Activated T-cell treated with anti-CD3 and anti-CD28 coated beads, Interleukin-2, amount 50 U/mL, for 4 hours (primary cell): ENCODE data around the gene COP1. TPM values are rescaled to one million over a fixed set of nuclear protein-coding genes. Genes with fewer than 3 reads are reported as not detected.
"Not testable (repeated sequence)": the region's sequence is repeated elsewhere in the genome, so short reads cannot be mapped to it uniquely, and the experiment has no call there.

Experiments used
- ATAC-seq, 2 donors: fragments of 200-7000 bp; cut with Tn5 transposase; one replicate each; pipeline ENCODE4 v1.10.0; 2021
- DNase-seq: peaks from one replicate; pipeline ENCODE4 v3.0.0-alpha.2; 2020
- H3K27me3 Mint-ChIP-seq: one replicate; pipeline ENCODE4 v1.8.0; 2021; ENCODE audit warnings: low read depth, mixed read lengths
- H3K36me3 Mint-ChIP-seq: one replicate; pipeline ENCODE4 v1.8.0; 2022; ENCODE audit warnings: mixed read lengths; ENCODE audit not compliant: insufficient read depth
- H3K4me1 Mint-ChIP-seq: one replicate; pipeline ENCODE4 v1.8.0; 2021; ENCODE audit warnings: low read depth, mixed read lengths
- H3K4me3 Mint-ChIP-seq: one replicate; pipeline ENCODE4 v1.8.0; 2021; ENCODE audit warnings: mild to moderate bottlenecking, moderate library complexity, mixed read lengths
- H3K9me3 Mint-ChIP-seq: one replicate; pipeline ENCODE4 v1.8.0; 2021; ENCODE audit warnings: mixed read lengths
- total RNA-seq, 3 donors: library from RNA; stranded (reverse); gene quantifications; one replicate each; pipeline ENCODE4 v1.2.1, GENCODE V29; 2021

Gene COP1
- total RNA-seq, 3 donors from 2014 or later = 36.2 to 41.2 (median 39.3) TPM

GRCh38 chr1:176058686-176059085 is 148.4 kb downstream of the COP1 start:
- H3K4me3 Mint-ChIP-seq = no peak overlapping the region
- no peaks in the 10 kb centered on the region for H3K27me3 Mint-ChIP-seq
- ATAC-seq (no peak), DNase-seq (no peak)
- no peaks in the 10 kb centered on the region for H3K9me3 Mint-ChIP-seq
- H3K36me3 Mint-ChIP-seq = peaks cover 16% of the 10 kb centered on the region
- peaks cover 6% of the 10 kb centered on the region for H3K4me1 Mint-ChIP-seq

GRCh38 chr1:176056312-176056711 is 150.8 kb downstream of the COP1 start:
- H3K27me3 Mint-ChIP-seq = no peaks in the 10 kb centered on the region
- H3K36me3 Mint-ChIP-seq = peaks cover 9% of the 10 kb centered on the region
- H3K4me3 Mint-ChIP-seq = no peak overlapping the region
- no peaks in the 10 kb centered on the region for H3K9me3 Mint-ChIP-seq
- no peak for ATAC-seq
- DNase-seq = no peak
- peaks cover 6% of the 10 kb centered on the region for H3K4me1 Mint-ChIP-seq

- H3K4me1 Mint-ChIP-seq = peaks cover 6% of the 10 kb centered on the region
- no peak for ATAC-seq
- H3K36me3 Mint-ChIP-seq = peaks cover 14% of the 10 kb centered on the region
- no peaks in the 10 kb centered on the region for H3K9me3 Mint-ChIP-seq
- H3K27me3 Mint-ChIP-seq = no peaks in the 10 kb centered on the region
- no peak for DNase-seq
- H3K4me3 Mint-ChIP-seq = no peak overlapping the region
These were observed 151.7 kb downstream of the COP1 start for GRCh38 chr1:176055398-176055797.

GRCh38 chr1:176051902-176052518 is 155.1 kb downstream of the COP1 start:
- Mint-ChIP-seq H3K4me1 (peaks cover 5% of the 10 kb centered on the region), H3K4me3 (no peak overlapping the region), H3K36me3 (peaks cover 12% of the 10 kb centered on the region), H3K27me3 (no peaks in the 10 kb centered on the region), H3K9me3 (no peaks in the 10 kb centered on the region)
- ATAC-seq (no peak), DNase-seq (no peak)

GRCh38 chr1:176051402-176051801 is 155.7 kb downstream of the COP1 start:
- DNase-seq (no peak), ATAC-seq (no peak)
- peaks cover 3% of the 10 kb centered on the region for H3K4me1 Mint-ChIP-seq
- H3K27me3 Mint-ChIP-seq = no peaks in the 10 kb centered on the region
- H3K36me3 Mint-ChIP-seq = peaks cover 10% of the 10 kb centered on the region
- no peak overlapping the region for H3K4me3 Mint-ChIP-seq
- H3K9me3 Mint-ChIP-seq = no peaks in the 10 kb centered on the region

GRCh38 chr1:176049582-176049981 is 157.5 kb downstream of the COP1 start:
- Mint-ChIP-seq H3K9me3 (no peaks in the 10 kb centered on the region), H3K36me3 (peaks cover 8% of the 10 kb centered on the region), H3K4me1 (no peaks in the 10 kb centered on the region), H3K4me3 (no peak overlapping the region), H3K27me3 (no peaks in the 10 kb centered on the region)
- DNase-seq = no peak
- ATAC-seq = no peak

GRCh38 chr1:176046926-176047325 is 160.2 kb downstream of the COP1 start:
- ATAC-seq (no peak), DNase-seq (no peak)
- H3K27me3 Mint-ChIP-seq = no peaks in the 10 kb centered on the region
- no peaks in the 10 kb centered on the region for H3K4me1 Mint-ChIP-seq
- H3K4me3 Mint-ChIP-seq = no peak overlapping the region
- H3K9me3 Mint-ChIP-seq = no peaks in the 10 kb centered on the region
- H3K36me3 Mint-ChIP-seq = peaks cover 14% of the 10 kb centered on the region

GRCh38 chr1:176043537-176043936 is 163.5 kb downstream of the COP1 start:
- Mint-ChIP-seq H3K36me3 (peaks cover 18% of the 10 kb centered on the region), H3K4me3 (no peak overlapping the region), H3K4me1 (peaks cover 3% of the 10 kb centered on the region), H3K9me3 (no peaks in the 10 kb centered on the region), H3K27me3 (no peaks in the 10 kb centered on the region)
- DNase-seq = no peak
- no peak for ATAC-seq

- peaks cover 1% of the 10 kb centered on the region for H3K4me1 Mint-ChIP-seq
- ATAC-seq (no peak), DNase-seq (no peak)
- H3K27me3 Mint-ChIP-seq = no peaks in the 10 kb centered on the region
- no peaks in the 10 kb centered on the region for H3K9me3 Mint-ChIP-seq
- H3K4me3 Mint-ChIP-seq = no peak overlapping the region
- H3K36me3 Mint-ChIP-seq = peaks cover 46% of the 10 kb centered on the region
These were observed 173.2 kb downstream of the COP1 start for GRCh38 chr1:176033881-176034280.

- no peak for ATAC-seq
- Mint-ChIP-seq H3K4me1 (no peaks in the 10 kb centered on the region), H3K4me3 (no peak overlapping the region), H3K9me3 (no peaks in the 10 kb centered on the region), H3K36me3 (peaks cover 42% of the 10 kb centered on the region), H3K27me3 (no peaks in the 10 kb centered on the region)
- DNase-seq = no peak
These were observed 173.6 kb downstream of the COP1 start for GRCh38 chr1:176033474-176033873.

- H3K27me3 Mint-ChIP-seq = no peaks in the 10 kb centered on the region
- H3K4me1 Mint-ChIP-seq = peaks cover 9% of the 10 kb centered on the region
- peaks cover 37% of the 10 kb centered on the region for H3K36me3 Mint-ChIP-seq
- ATAC-seq (no peak), DNase-seq (no peak)
- no peak overlapping the region for H3K4me3 Mint-ChIP-seq
- no peaks in the 10 kb centered on the region for H3K9me3 Mint-ChIP-seq
These were observed 174.9 kb downstream of the COP1 start for GRCh38 chr1:176032040-176032645.

GRCh38 chr1:176029609-176030008 is 177.5 kb downstream of the COP1 start:
- H3K9me3 Mint-ChIP-seq = no peaks in the 10 kb centered on the region
- no peak for ATAC-seq
- peaks cover 25% of the 10 kb centered on the region for H3K36me3 Mint-ChIP-seq
- DNase-seq = no peak
- H3K4me3 Mint-ChIP-seq = no peak overlapping the region
- no peaks in the 10 kb centered on the region for H3K27me3 Mint-ChIP-seq
- H3K4me1 Mint-ChIP-seq = peaks cover 9% of the 10 kb centered on the region

- Mint-ChIP-seq H3K4me1 (peaks cover 9% of the 10 kb centered on the region), H3K9me3 (no peaks in the 10 kb centered on the region), H3K27me3 (no peaks in the 10 kb centered on the region), H3K36me3 (peaks cover 25% of the 10 kb centered on the region), H3K4me3 (no peak overlapping the region)
- DNase-seq (no peak), ATAC-seq (no peak)
These were observed 177.9 kb downstream of the COP1 start for GRCh38 chr1:176029155-176029554.

- H3K9me3 Mint-ChIP-seq, H3K4me3 Mint-ChIP-seq, H3K27me3 Mint-ChIP-seq, DNase-seq, H3K4me1 Mint-ChIP-seq: not testable (repeated sequence)
- peaks cover 27% of the 10 kb centered on the region for H3K36me3 Mint-ChIP-seq
- ATAC-seq = peak; percentile 81 to 86
These were observed 179.2 kb downstream of the COP1 start for GRCh38 chr1:176027934-176028333.

GRCh38 chr1:176022574-176022973 is 184.5 kb downstream of the COP1 start:
- H3K36me3 Mint-ChIP-seq = peaks cover 23% of the 10 kb centered on the region
- H3K9me3 Mint-ChIP-seq = no peaks in the 10 kb centered on the region
- peaks cover 3% of the 10 kb centered on the region for H3K4me1 Mint-ChIP-seq
- no peaks in the 10 kb centered on the region for H3K27me3 Mint-ChIP-seq
- no peak for DNase-seq
- ATAC-seq = no peak
- no peak overlapping the region for H3K4me3 Mint-ChIP-seq
